NCI-H2227 treated with DMSO at 0.1 percent for 48 hours (cell line): Measurements from ENCODE around the gene EMC10.
A peak's percentile ranks its signal among the peaks of the same experiment; 100 is the strongest.

Source experiments
- DNase-seq: peaks from one replicate; lab custom pipeline; 2025; lab: John Stamatoyannopoulos, UW

Gene EMC10

GRCh38 chr19:50496189-50497021 is 20.1 kb downstream of the EMC10 start:
- DNase-seq = no peak

GRCh38 chr19:50497022-50497405 is 20.7 kb downstream of the EMC10 start:
- DNase-seq = no peak

- DNase-seq = no peak
These were observed 22.1 kb downstream of the EMC10 start for GRCh38 chr19:50498219-50499056.

- DNase-seq = no peak
These were observed 23.9 kb downstream of the EMC10 start for GRCh38 chr19:50500060-50500752.

GRCh38 chr19:50500753-50501151 is 24.4 kb downstream of the EMC10 start:
- no peak for DNase-seq

GRCh38 chr19:50501186-50501567 is 24.9 kb downstream of the EMC10 start:
- no peak for DNase-seq

- DNase-seq = no peak
These were observed 25.5 kb downstream of the EMC10 start for GRCh38 chr19:50501568-50502475.

- no peak for DNase-seq
These were observed 29.7 kb downstream of the EMC10 start for GRCh38 chr19:50505856-50506611.

GRCh38 chr19:50506700-50507099 is 30.4 kb downstream of the EMC10 start:
- DNase-seq = no peak

GRCh38 chr19:50507376-50507775 is 31.1 kb downstream of the EMC10 start:
- no peak for DNase-seq

- no peak for DNase-seq
These were observed 32.5 kb downstream of the EMC10 start for GRCh38 chr19:50508843-50509190.

- DNase-seq = no peak
These were observed 33.1 kb downstream of the EMC10 start for GRCh38 chr19:50509366-50509765.

- no peak for DNase-seq
These were observed 33.9 kb downstream of the EMC10 start for GRCh38 chr19:50510121-50510670.

GRCh38 chr19:50510700-50511068 is 34.4 kb downstream of the EMC10 start:
- DNase-seq = peak; percentile 94

- DNase-seq = peak; percentile 94
These were observed 34.9 kb downstream of the EMC10 start, which contains the start of gene JOSD2 for GRCh38 chr19:50511069-50511822. Gene JOSD2, minus strand, starts transcription at chr19:50511191. Its CDS starts 760 bp downstream, at chr19:50510431.

- no peak for DNase-seq
These were observed 36.0 kb downstream of the EMC10 start for GRCh38 chr19:50512112-50512998.

- DNase-seq = no peak
These were observed 36.9 kb downstream of the EMC10 start for GRCh38 chr19:50512999-50513745.
